GM18873 (cell line): ENCODE data around the gene SYT7.

ENCODE experiments used
- ATAC-seq: cut with Tn5 transposase; IDR thresholded peaks from one replicate; pipeline ENCODE4 v1.9.1; 2021; ENCODE audit warnings: mild to moderate bottlenecking, moderate library complexity, moderate number of reproducible peaks; ENCODE audit not compliant: unreplicated experiment, low FRiP score

Gene SYT7

DNA sequence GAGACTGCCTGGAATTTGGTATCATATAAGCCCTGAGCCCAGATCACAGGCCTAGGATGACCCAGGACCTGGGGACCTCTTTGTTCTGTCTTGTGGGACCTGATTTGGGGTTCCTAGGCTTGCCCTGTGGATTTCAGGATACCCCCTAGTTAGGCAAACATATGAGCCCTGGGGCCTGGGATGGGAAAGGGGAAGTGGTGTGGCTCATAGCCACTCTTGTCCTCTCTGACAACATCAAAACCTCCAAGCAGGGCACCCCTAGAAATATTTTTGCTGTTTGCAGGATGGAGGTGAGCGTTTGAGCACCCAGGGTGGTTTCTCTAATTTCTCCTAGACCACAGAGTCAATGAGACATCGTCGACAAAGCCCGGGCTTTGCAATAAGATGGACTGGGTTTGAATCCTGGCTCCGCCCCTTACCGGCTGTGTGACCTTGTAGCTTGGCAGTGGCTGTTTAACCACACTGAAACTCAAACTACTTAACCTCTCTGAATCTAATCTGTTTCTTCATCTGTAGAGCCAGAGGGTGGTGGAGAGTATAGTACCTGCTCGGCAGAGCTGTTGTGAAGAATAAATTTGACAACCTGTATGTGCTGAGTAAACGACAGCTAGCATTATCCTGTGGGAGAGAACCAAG is 77.6 kb downstream of the SYT7 start:
- no peak for ATAC-seq

DNA sequence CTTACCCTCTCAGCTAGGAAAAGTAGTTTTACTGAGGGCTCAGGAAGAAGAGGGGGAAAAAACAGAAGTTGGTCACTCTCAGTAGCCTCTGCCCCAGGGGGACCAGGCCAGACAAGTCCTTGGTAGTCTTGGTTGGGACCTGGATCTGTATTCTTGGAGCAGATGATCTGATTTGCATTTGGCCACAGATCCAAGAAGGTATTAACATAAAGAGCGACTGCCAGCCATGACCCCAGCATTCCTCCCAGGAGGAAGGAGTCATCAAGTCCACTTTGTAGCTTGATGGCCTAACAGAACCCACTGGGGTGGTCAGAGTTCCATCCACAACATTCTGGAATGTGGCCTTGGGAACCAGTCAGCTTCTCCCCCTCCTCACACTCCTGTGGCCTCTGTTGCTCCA is 78.4 kb downstream of the SYT7 start:
- no peak for ATAC-seq

DNA sequence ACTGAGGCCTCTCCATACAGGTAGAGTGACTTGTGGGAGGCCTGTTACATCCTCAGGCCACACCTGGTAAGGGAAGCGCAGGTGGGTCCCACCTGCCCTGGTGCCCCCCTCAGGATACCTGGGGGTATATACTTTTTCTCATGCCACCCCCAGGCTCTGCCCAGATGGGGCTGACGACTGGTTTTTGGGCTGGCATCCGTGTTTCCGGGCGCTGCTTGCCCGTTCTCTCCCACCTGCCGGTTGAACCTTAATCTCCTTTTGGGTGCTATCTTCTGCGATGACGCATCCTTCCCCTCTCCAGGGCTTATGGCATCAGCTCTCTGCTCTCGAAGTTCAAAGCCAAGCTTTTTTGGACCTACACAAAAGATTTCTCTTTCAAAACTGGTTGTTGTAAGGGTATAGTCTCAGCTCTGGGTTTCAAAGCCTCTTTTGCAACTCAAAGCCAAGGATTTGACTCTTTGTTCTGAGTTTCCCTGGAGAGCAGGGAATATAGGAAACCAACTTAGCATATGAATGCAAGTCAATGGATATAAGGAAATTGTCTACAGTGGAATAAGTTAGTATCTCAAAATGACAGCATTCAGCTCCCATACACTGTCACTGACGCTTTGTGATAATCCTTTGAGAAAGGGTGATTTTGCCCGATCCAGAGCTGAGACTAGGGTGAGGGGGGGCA is 80.9 kb downstream of the SYT7 start:
- ATAC-seq, result no peak

DNA sequence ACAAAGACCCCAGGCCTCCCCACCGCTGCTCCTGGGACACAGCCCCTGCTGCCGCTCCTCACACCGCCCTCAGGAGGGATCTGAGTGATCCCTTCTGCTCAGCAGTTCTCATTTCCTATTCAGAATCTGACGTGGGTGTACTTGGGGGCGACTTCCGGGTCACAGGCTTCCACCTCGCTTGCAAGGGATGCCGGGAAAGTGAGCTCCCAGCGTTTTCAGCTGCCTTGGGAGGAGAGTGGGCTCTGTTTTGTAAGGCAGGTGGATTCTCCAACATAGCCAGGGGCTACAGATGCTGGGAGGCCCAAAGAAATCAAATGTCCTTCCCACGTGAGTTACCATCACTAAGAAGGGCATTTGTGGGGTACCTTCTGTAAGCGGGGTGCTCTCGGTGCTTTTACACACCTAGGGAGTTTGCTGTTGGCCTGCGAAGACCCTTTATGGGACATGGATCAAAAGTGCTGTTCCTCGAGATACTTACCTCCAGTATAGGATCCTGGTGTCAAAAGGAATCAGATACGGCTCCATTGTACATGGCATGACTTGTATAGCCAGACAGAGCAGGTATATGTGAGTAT is 82.0 kb downstream of the SYT7 start:
- ATAC-seq, result no peak

DNA sequence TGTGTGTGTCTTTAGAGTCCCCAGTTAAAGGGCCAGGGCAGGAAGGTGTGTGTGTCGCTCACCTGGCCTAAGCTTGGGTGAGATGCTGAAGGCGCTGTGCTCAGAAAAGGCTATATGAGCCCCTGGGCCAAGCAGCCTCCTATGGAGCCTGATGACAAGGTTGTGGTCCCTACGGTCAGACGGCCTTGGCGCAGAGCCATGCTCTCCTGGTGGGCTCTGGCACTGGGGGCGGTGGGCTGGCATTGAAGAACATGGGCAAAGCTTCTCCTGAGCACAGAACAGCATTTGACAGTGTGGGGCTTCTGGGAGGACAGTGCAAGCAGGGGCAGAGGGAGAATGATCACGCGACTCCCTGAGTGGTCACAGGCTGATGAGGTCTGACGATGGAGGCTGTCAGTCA is 83.0 kb downstream of the SYT7 start:
- no peak for ATAC-seq

DNA sequence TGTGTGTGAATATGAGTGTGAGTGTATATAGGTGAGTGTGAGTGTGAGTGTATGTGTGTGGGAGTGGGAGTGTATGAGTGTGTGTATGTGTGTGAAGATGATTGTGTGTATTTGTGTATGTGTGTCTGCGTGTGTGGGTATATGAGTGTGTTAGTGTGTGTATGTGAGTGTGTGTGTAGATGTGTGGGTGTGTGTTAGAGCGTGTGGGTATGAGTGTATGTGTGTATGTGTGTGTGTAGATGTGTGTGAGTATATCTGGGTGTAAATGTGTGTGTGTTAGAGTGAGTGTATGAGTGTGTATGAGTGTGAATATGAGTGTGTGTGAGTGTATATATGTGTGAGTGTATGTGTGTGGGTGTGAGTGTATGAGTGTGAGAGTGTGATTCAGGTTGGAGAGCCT is 83.4 kb downstream of the SYT7 start:
- no peak for ATAC-seq

DNA sequence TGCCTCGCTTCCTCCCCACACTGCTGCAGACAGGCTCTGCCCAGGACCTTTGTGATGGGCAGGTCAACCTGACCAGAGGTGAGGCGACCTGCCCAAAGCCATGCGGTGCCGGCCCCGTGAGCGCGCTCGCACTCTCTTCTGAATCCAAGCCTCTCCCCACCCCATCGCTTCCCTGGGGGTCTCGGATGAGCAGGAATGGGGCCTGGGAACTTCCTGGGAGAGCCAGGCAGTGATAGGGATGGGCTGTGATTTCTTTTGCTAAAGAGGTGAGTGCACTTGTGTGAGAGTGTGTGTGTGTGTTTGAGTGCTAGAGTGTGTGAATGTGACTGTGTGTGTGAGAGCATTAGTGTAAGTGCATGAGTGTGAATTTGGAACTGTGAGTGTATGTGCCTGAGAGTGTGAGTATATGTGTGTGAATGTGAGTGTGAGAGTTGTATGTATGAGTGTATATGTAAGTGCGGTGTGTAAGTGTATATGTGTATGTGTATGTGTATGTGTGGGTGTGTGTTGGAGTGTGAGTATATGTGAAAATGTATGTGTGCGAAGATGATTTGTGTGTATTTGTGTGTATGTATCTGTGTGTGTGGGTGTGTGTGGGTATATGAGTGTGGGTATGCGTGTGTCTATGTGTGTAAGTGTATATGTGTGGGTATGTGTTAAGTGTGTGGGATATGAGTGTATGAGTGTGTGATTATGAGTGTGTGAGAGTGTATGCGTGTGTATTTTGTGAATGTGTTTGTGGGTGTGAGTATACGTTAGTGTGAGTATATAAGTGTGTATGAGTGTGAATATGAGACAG is 84.1 kb downstream of the SYT7 start:
- no peak for ATAC-seq

DNA sequence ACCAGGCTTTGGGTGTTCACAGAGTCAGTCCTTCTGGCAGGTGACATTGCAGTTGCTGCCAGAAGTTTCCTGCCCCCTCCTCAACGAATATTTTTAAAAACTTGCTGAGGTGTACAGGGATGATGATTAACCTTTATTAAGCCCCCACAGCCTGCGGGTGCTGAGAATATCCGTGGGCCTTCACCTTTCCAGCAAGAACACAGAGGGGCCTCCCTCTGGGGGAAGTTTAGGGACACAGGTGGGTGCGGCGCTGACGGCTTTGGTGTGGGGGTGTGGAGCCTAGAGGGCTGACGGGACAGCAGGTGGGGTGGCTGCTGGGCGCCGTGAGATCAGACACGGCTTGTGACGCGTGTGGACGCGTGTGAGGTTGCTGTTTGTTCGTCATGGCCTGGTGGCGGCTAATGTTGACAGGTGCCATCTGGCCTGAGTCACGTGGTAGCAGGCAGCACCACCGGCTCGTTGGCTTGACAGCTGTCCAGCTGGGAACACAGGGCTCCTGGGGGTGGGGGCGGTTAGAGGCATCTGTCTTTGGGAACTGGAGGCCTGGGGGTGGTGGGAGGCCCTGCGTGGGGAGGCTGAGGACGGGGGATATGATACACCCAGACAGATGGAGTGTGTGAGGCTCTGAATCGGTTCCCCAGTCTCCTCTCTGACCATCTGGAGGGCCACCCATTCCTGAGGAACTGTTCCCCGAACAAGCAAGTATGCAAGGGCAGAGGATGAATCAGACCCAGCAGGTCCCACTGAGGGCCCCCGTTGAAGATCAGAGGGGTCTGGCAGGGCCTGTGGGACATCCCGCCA is 84.9 kb downstream of the SYT7 start:
- ATAC-seq, result no peak

DNA sequence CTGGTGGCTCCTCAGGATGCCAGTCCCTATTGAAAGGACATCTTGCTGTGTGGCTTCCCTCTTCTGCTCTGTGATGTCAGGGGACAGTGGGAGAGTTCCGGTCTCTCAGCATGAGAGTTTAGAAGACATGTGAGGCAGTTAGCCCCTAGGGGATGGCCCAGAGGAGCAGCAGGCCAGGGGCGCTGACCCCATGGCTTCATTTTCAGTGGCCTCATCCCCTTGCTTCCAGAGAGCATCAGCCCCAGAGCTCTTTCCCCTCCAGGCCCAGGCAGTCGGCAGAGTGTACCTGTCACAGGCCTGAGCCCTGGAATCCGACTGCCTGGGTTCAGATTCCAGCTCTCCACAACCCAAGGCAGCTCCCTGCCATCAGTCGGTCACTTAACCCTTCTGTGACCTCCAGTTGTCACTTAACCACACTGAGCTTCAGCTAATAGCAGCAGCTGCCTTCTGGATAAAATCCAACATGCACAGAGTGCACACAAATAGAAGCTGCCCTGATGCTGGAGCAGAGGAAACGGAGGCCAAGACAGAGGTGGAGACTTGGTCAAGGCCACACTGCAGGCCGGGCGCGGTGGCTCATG is 86.4 kb downstream of the SYT7 start:
- ATAC-seq, result no peak

DNA sequence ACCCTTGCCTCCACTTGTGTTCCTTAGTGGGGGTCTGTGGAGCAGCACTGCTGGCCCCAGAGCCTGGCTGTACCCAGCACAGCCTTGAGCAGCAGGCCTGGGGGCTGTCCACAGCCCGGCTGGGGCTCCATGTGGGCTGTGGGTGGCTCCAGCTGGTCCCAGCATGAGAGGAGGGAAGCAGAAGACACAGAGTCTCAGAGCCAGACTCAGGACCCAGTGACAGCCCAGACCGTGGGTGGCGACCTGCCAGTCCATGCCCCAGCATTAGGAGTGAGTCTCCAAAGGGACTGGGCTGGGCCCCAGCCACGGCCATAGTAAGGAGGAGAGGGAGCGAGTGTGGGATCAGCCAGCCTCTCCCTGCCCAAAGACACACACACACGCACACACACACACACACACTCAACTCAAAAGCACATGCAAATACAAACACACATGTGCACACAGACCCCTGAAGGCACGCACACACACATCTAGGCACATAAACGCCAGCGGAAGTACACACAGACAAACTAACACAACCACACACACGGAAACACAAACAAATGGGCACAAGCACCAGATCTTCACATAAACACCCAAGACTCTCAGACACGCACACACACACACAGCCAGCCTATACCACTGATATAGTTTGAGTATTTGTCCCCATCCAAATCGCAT is 89.0 kb downstream of the SYT7 start:
- no peak for ATAC-seq

DNA sequence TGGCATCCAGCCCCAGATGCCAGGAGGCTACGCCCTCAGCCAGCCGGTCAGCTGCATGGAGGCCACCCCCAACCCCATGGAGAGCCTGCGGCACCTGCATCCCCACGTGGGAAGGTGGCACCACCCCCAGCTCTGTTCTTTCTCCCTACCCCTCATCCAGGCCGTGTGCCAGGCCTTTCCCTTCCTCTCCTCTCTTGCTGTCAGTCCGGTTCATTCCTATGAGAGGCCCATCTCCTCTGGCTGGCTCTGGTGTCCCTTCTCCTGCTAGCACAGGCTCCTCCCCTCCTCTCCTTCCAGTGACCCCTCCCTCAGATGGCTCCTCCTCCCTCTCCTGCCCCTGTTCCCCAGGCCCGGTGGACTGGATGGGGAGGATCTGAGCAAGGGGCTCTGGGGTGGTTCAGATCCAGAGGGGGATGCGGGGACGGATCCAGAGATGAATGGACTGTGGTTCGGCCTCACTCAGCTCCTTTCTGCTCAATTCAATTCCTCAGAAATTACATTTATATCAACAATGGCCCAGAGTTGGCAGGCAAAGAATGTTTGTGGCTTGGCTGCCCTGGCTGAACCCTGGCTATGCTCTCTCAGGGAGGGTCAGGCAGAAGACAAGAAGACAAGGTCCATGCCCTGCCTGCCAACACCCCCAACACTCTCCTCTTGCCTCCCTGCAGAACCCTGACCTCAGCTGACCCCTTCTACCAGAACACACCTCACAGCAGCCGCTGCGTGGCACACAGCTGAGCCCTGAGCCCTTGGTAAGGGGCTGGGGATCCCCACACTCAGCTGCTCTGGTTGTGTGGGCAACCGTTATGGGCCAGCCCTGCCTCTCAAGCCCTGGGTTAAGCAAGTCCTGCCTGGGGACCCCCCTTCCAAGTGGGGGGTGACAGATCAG is 90.8 kb downstream of the SYT7 start:
- ATAC-seq, result no peak

DNA sequence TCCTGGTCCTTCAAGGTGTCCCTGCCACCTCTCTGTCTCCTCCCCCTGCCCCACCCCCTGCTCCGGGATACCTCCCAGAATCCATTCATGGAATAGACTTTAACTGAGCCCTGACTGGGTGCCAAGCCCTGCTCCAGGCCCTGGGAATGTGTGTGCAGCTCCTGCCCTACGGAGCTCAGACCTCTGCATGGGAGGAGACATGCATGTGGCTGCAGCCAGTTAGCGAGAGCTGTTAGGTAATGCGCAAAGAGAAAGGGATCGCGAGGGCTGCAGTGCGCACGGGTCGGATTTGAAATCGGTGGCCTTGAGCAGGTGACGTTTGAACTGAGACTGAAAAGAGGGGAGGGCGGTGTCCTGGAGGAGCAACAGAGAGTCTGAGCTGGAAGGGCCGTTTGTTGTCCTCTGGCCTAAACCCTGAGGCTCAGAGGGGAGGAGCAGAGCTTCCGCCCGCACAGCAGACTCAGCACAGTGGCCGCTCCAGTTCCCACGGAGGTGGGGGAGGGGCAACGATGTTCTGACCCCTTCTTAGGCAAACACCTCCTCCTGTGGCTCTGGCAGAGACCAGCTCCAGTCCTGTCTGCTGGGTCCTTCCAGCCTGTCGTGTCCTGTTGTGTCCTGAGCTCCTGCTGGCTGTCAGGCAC is 92.1 kb downstream of the SYT7 start:
- no peak for ATAC-seq

DNA sequence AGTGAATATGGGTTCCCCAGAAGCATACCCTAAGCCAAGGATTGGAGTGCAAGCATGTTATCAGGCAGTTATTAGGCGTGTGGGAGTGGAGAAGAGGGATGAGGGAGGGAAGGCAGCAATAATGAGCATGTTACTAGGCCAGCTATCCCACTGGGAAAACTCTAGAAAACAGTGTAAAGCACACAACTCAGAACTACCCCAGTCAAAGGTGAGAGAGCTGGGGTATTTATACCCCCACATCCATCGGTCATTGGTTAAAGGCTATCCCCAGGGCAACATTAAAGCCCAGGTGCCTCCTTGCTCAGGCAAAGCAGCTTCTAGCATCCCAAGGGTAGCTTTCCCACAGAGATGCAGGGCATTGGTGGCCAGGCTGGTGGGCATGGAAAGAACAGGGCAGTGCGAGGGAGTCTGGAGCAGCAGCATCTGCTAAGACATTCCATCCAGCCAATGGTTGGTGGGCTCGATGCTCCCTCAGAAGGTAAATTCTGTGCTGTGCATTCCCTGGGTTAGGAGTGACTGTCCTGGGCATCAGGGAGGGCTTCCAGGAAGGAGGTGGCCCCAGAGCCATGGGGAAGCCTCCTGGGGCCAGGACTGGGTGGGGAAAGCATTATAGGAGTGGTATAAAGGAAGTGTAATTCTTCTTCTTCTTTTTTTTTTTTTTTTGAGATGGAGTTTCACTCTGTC is 93.4 kb downstream of the SYT7 start:
- ATAC-seq, result no peak

DNA sequence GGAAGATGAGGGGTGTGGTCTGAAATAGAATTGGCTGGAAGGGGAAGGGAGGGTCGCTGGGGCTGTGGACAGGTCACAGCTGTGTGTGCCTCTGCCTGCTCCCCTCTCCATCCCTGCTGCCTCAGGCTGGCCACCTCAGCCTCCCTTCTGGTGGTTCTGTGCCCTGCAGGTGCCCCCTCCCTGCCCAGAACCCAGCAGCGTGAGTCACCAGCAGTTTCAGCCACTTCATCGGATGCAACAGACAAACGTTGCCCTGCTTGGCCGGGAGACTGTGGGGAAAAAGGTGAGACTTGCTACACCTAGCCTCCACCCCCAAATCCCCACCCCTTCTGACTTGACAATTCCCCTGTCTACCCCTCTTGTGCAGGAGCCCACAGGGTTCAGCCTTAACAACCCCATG is 94.1 kb downstream of the SYT7 start:
- ATAC-seq, result no peak

DNA sequence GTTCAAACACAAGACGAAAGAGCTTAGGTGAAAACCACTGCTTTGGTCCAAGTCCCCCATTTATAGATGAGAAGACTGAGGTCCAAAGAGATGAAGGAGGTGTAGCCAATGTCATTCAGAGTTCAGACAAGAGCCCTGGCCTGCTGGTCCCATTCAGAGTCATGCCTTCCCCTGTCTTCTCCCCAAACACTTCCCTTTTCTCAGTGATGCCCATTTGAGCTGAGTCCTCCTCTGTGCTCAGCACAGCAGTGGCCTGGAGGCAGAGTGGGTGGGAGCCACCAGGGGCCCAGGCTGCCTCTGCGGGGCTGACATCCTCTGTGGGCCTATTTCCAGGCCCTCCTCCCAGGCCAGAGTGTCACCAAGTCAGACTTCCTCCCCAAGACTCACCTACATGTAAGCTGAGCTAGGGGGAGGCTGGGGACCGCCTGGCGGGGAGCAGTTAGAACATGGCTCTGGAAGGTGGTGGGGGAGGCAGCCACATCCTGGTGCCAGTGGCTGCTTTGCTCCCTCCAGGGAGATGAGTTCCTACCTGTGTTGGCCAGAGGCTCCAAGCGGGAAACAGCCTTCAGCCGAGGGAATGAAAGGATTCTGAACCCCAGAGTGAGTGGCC is 94.8 kb downstream of the SYT7 start:
- ATAC-seq, result no peak

DNA sequence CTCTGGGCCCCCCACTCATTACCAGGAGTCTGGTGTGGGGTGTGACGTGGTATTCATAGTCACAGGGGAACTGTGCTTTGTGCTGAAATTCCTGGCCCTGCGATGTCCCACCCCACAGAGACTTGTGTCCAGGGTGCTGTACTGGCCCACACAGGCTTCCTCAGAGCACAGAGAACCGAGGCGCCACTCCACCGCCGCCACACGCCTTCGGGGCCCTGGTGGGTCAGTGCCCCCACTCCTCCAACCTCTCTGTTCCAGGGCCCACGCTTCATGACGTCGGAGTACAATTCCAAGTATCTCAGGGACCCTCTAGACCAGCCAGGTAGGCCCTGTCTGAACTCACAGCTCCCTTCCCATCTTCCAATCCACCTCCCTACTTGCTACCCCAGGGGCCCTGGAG is 95.8 kb downstream of the SYT7 start:
- ATAC-seq, result no peak

DNA sequence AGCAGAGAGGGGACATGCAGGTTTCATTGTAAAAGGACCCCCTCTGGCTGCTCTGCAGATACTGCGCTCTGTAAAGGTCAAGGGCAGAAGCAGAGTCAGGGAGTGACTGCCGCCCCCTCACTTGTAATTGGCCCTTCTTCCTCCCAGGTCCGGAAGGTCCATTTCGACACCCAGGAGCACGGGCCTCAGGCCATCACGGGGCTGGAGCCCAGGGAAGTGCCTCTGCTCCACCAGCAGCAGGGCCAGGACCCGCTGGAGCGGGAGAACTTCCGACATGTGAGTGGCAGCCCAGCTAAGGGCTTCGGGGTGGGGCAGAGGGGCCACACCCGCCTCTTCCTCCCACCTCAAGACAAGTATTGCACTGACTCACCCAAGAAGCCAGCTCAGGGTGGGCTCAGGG is 96.3 kb downstream of the SYT7 start:
- no peak for ATAC-seq
